Astrocyte (in vitro differentiated cells and primary cell): ENCODE results near the gene GDPD1. TPM values are rescaled to one million over a fixed set of nuclear protein-coding genes. Genes with fewer than 3 reads are reported as not detected.

Source experiments
- DNase-seq: peaks from one replicate; pipeline ENCODE4 v3.0.0-alpha.2; 2010; ENCODE audit warnings: low read depth
- FAIRE-seq: peaks from 2 replicates; lab custom pipeline; 2011; peaks lifted over from hg19 to GRCh38; lab: Jason Lieb, UNC
- H2AFZ ChIP-seq: 2 replicates; pipeline ENCODE4 v1.6.0; 2012; ENCODE audit warnings: low read depth, low read length, inconsistent platforms
- H3K27ac ChIP-seq: 2 replicates; pipeline ENCODE4 v1.5.1; 2011; ENCODE audit warnings: low read depth, low read length, inconsistent platforms
- H3K27me3 ChIP-seq: 2 replicates; pipeline ENCODE4 v1.6.0; 2011; ENCODE audit warnings: low read length, inconsistent platforms; ENCODE audit not compliant: insufficient read depth
- H3K36me3 ChIP-seq: 2 replicates; pipeline ENCODE4 v1.5.1; 2011; ENCODE audit warnings: low read length, inconsistent platforms; ENCODE audit not compliant: insufficient read depth
- H3K4me1 ChIP-seq: 2 replicates; pipeline ENCODE4 v1.5.1; 2011; ENCODE audit warnings: low read length, inconsistent platforms; ENCODE audit not compliant: insufficient read depth
- H3K4me2 ChIP-seq: 2 replicates; pipeline ENCODE4 v1.6.0; 2012; ENCODE audit warnings: low read length, inconsistent platforms
- H3K4me3 ChIP-seq: 2 replicates; pipeline ENCODE4 v1.5.1; 2011; ENCODE audit warnings: low read depth, mild to moderate bottlenecking, low read length, inconsistent platforms; ENCODE audit not compliant: insufficient read depth
- H3K79me2 ChIP-seq: 2 replicates; pipeline ENCODE4 v1.6.0; 2012; ENCODE audit warnings: mild to moderate bottlenecking, low read length, inconsistent platforms; ENCODE audit not compliant: insufficient read depth
- H3K9ac ChIP-seq: 2 replicates; pipeline ENCODE4 v1.6.0; 2012; ENCODE audit warnings: mild to moderate bottlenecking, low read length, inconsistent platforms
- H3K9me3 ChIP-seq: 2 replicates; pipeline ENCODE4 v1.5.1; 2012; ENCODE audit warnings: low read depth, mild to moderate bottlenecking, low read length, inconsistent platforms; ENCODE audit not compliant: insufficient read depth
- H4K20me1 ChIP-seq: 2 replicates; pipeline ENCODE4 v1.6.0; 2012; ENCODE audit warnings: low read length, inconsistent platforms; ENCODE audit not compliant: insufficient read depth
- H3K27ac Mint-ChIP-seq: one replicate; pipeline ENCODE4 v1.8.0; 2021; ENCODE audit warnings: mild to moderate bottlenecking, mixed read lengths; ENCODE audit not compliant: unreplicated experiment
- H3K27me3 Mint-ChIP-seq: one replicate; pipeline ENCODE4 v1.8.0; 2021; ENCODE audit warnings: low read depth, mixed read lengths; ENCODE audit not compliant: unreplicated experiment
- H3K36me3 Mint-ChIP-seq: one replicate; pipeline ENCODE4 v1.8.0; 2021; ENCODE audit warnings: low read depth, mixed read lengths; ENCODE audit not compliant: unreplicated experiment
- H3K4me1 Mint-ChIP-seq: one replicate; pipeline ENCODE4 v1.8.0; 2021; ENCODE audit warnings: low read depth, mixed read lengths; ENCODE audit not compliant: unreplicated experiment
- H3K4me3 Mint-ChIP-seq: one replicate; pipeline ENCODE4 v1.8.0; 2021; ENCODE audit warnings: mild to moderate bottlenecking, moderate library complexity, mixed read lengths; ENCODE audit not compliant: unreplicated experiment
- H3K9me3 Mint-ChIP-seq: one replicate; pipeline ENCODE4 v1.8.0; 2021; ENCODE audit warnings: mild to moderate bottlenecking, mixed read lengths; ENCODE audit not compliant: unreplicated experiment
- CTCF ChIP-seq: IDR thresholded peaks from 2 replicates; pipeline ENCODE4 v1.5.1; 2011; ENCODE audit warnings: low read depth, mild to moderate bottlenecking, inconsistent platforms, low read length, moderate library complexity; ENCODE audit not compliant: insufficient read depth
- EZH2 ChIP-seq: IDR thresholded peaks from 2 replicates; pipeline ENCODE4 v1.6.1; 2012; ENCODE audit warnings: mild to moderate bottlenecking, low read length, inconsistent platforms; ENCODE audit not compliant: insufficient read depth
- total RNA-seq: library from RNA; stranded (reverse); gene quantifications from 2 replicates; pipeline ENCODE4 v1.2.1, GENCODE V29; 2021

The GDPD1 gene
- total RNA-seq, 1 donor from 2014 or later, result 4.2 TPM

- no peak overlapping the region for H2AFZ ChIP-seq
- H3K27ac ChIP-seq, result no peak overlapping the region
- Mint-ChIP-seq H3K27ac (no peak overlapping the region), H3K36me3 (peaks cover 2% of the 10 kb centered on the region), H3K9me3 (peaks cover 2% of the 10 kb centered on the region), H3K4me1 (peaks cover 2% of the 10 kb centered on the region), H3K27me3 (no peaks in the 10 kb centered on the region), H3K4me3 (no peak overlapping the region)
- no peaks in the 10 kb centered on the region for H3K27me3 ChIP-seq
- no peaks in the 10 kb centered on the region for H3K9me3 ChIP-seq
- H3K4me3 ChIP-seq, result no peak overlapping the region
- H4K20me1 ChIP-seq, result no peaks in the 10 kb centered on the region
- FAIRE-seq, result no peak
- no peak overlapping the region for H3K4me2 ChIP-seq
- DNase-seq, result no peak
- H3K36me3 ChIP-seq, result peaks cover 19% of the 10 kb centered on the region
- no peaks in the 10 kb centered on the region for H3K4me1 ChIP-seq
- no peak overlapping the region for H3K9ac ChIP-seq
- H3K79me2 ChIP-seq, result no peaks in the 10 kb centered on the region
- no peak for TF ChIP-seq EZH2
- no peak for TF ChIP-seq CTCF
These were observed 26.9 kb upstream of the GDPD1 start for GRCh38 chr17:59193336-59193862.

- H2AFZ ChIP-seq, result no peak overlapping the region
- H3K4me2 ChIP-seq, result no peak overlapping the region
- no peak for TF ChIP-seq CTCF
- TF ChIP-seq EZH2, result no peak
- no peaks in the 10 kb centered on the region for H3K9me3 Mint-ChIP-seq
- H3K27ac Mint-ChIP-seq, result no peak overlapping the region
- DNase-seq, result no peak
- no peaks in the 10 kb centered on the region for H3K79me2 ChIP-seq
- peaks cover 28% of the 10 kb centered on the region for H3K36me3 ChIP-seq
- no peak overlapping the region for H3K4me3 Mint-ChIP-seq
- H3K4me1 ChIP-seq, result no peaks in the 10 kb centered on the region
- H3K9ac ChIP-seq, result no peak overlapping the region
- peaks cover 2% of the 10 kb centered on the region for H3K36me3 Mint-ChIP-seq
- H3K4me1 Mint-ChIP-seq, result no peaks in the 10 kb centered on the region
- no peaks in the 10 kb centered on the region for H4K20me1 ChIP-seq
- H3K27me3 Mint-ChIP-seq, result no peaks in the 10 kb centered on the region
- H3K27me3 ChIP-seq, result no peaks in the 10 kb centered on the region
- H3K9me3 ChIP-seq, result no peaks in the 10 kb centered on the region
- no peak overlapping the region for H3K4me3 ChIP-seq
- no peak for FAIRE-seq
- H3K27ac ChIP-seq, result no peak overlapping the region
These were observed 20.9 kb upstream of the GDPD1 start for GRCh38 chr17:59199398-59199797.

- Histone ChIP-seq H3K9ac (no peak overlapping the region), H3K4me3 (no peak overlapping the region), H3K4me1 (no peaks in the 10 kb centered on the region), H3K27ac (no peak overlapping the region), H3K79me2 (no peaks in the 10 kb centered on the region), H3K4me2 (no peak overlapping the region), H2AFZ (no peak overlapping the region), H3K36me3 (peaks cover 23% of the 10 kb centered on the region), H3K9me3 (no peaks in the 10 kb centered on the region), H3K27me3 (no peaks in the 10 kb centered on the region), H4K20me1 (no peaks in the 10 kb centered on the region)
- H3K27me3 Mint-ChIP-seq, result no peaks in the 10 kb centered on the region
- no peak overlapping the region for H3K4me3 Mint-ChIP-seq
- FAIRE-seq, result no peak
- TF ChIP-seq CTCF, result no peak
- TF ChIP-seq EZH2, result no peak
- H3K36me3 Mint-ChIP-seq, result peaks cover 2% of the 10 kb centered on the region
- H3K4me1 Mint-ChIP-seq, result no peaks in the 10 kb centered on the region
- H3K9me3 Mint-ChIP-seq, result no peaks in the 10 kb centered on the region
- H3K27ac Mint-ChIP-seq, result no peak overlapping the region
- no peak for DNase-seq
These were observed 18.0 kb upstream of the GDPD1 start for GRCh38 chr17:59202320-59202719.
